Neural progenitor cell (in vitro differentiated cells): ENCODE measurements around the gene YOD1. TPM values are rescaled to one million over a fixed set of nuclear protein-coding genes. Genes with fewer than 3 reads are reported as not detected.

Experiments
- DNase-seq: peaks from one replicate; pipeline ENCODE4 v3.0.0-alpha.2; 2016; ENCODE audit warnings: low spot score
- H2AFZ ChIP-seq: fragments of 200-600 bp; sonication (generic); replicated peaks from 2 replicates; pipeline ENCODE4 v1.6.1; 2016; ENCODE audit warnings: antibody characterized with exemption
- H3F3A ChIP-seq: fragments of 200-600 bp; sonication (generic); 2 replicates; pipeline ENCODE4 v1.6.1; 2016; ENCODE audit warnings: antibody characterized with exemption, low read depth
- H3K27ac ChIP-seq: fragments of 200-600 bp; sonication (generic); 2 replicates; pipeline ENCODE4 v1.5.1; 2016; ENCODE audit warnings: mild to moderate bottlenecking
- H3K27me3 ChIP-seq: fragments of 200-600 bp; sonication (generic); 2 replicates; pipeline ENCODE4 v1.6.1; 2016; ENCODE audit warnings: mild to moderate bottlenecking, moderate library complexity
- H3K36me3 ChIP-seq: fragments of 200-600 bp; sonication (generic); 2 replicates; pipeline ENCODE4 v1.5.1; 2016
- H3K4me1 ChIP-seq: fragments of 200-600 bp; sonication (generic); 2 replicates; pipeline ENCODE4 v1.6.1; 2016; ENCODE audit warnings: mixed run types
- H3K4me2 ChIP-seq: fragments of 200-600 bp; sonication (generic); 2 replicates; pipeline ENCODE4 v1.6.1; 2016
- H3K4me3 ChIP-seq: fragments of 200-600 bp; sonication (generic); 2 replicates; pipeline ENCODE4 v1.5.1; 2016
- H3K79me2 ChIP-seq: fragments of 200-600 bp; sonication (generic); 2 replicates; pipeline ENCODE4 v1.6.1; 2016; ENCODE audit warnings: low read depth
- H3K9ac ChIP-seq: fragments of 200-600 bp; sonication (generic); 2 replicates; pipeline ENCODE4 v1.6.1; 2016
- H3K9me3 ChIP-seq: fragments of 200-600 bp; sonication (generic); 2 replicates; pipeline ENCODE4 v1.5.1; 2016; ENCODE audit warnings: low read depth
- H4K20me1 ChIP-seq: fragments of 200-600 bp; sonication (generic); 2 replicates; pipeline ENCODE4 v1.6.1; 2016; ENCODE audit warnings: low read depth
- H3K27ac Mint-ChIP-seq: 3 replicates; pipeline ENCODE4 v1.8.0; 2021; ENCODE audit warnings: mixed read lengths
- H3K27me3 Mint-ChIP-seq: 2 replicates; pipeline ENCODE4 v1.8.0; 2022; ENCODE audit warnings: low read depth, mild to moderate bottlenecking, inconsistent platforms, moderate library complexity, mixed read lengths; ENCODE audit not compliant: insufficient read depth
- H3K36me3 Mint-ChIP-seq: 3 replicates; pipeline ENCODE4 v1.8.0; 2021; ENCODE audit warnings: mixed read lengths
- H3K4me1 Mint-ChIP-seq: 3 replicates; pipeline ENCODE4 v1.8.0; 2021; ENCODE audit warnings: mixed read lengths
- H3K4me3 Mint-ChIP-seq: 3 replicates; pipeline ENCODE4 v1.8.0; 2021; ENCODE audit warnings: mild to moderate bottlenecking, moderate library complexity, mixed read lengths
- H3K9me3 Mint-ChIP-seq: 3 replicates; pipeline ENCODE4 v1.8.0; 2020; ENCODE audit warnings: mixed read lengths
- EZH2 ChIP-seq: fragments of 200-600 bp; sonication (generic); IDR thresholded peaks from 2 replicates; pipeline ENCODE4 v1.6.1; 2017; ENCODE audit warnings: antibody characterized with exemption, mild to moderate bottlenecking, moderate library complexity
- EZH2phosphoT487 ChIP-seq: fragments of 200-600 bp; sonication (generic); IDR thresholded peaks from 2 replicates; pipeline ENCODE4 v1.6.1; 2017; ENCODE audit warnings: antibody characterized with exemption
- total RNA-seq: library from RNA; depleted of rRNA; stranded (reverse); fragments of >200 nt; gene quantifications from 2 replicates; pipeline ENCODE4 v1.2.3, GENCODE V29; 2015; ENCODE audit warnings: low replicate concordance
- TF ChIP-seq, protein P1 (sequence below): fragments of 200-600 bp; sonication (generic); IDR thresholded peaks from 2 replicates; pipeline ENCODE4 v1.5.1; 2017; ENCODE audit warnings: antibody characterized with exemption, mild to moderate bottlenecking

Gene YOD1
- total RNA-seq, 1 donor from 2014 or later, result 27.0 TPM

DNA sequence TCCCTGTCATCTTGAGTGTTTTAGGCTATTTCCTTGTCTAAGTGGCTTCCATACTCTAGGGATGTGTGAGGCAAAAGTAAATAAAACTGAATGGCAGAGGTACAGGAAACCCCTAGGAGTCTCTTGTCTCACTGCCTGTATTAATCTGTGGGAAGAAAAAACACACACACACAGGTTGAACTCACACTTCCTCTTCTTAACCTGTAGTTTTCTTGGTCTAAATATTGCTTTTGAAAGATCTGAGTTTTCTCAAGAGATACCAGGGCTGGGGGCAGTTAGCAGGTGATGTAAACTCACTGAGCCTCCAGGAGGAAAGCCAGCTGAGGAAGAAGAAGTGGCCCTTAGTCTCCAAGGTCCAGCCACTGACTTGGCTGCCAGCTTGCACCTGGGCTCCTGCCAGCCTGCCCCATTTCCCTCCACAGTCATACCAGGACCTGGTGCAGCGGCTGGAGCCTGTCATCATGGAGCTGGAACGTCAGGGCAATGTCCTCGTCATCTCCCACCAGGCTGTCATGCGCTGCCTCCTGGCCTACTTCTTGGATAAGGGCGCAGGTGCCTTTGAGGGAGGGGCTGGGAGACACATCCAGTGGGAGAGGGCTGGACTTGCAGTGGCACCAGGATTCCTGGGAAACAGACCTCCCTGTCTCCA is 19.0 kb upstream of the YOD1 start:
- peaks cover 1% of the 10 kb centered on the region for H3K36me3 Mint-ChIP-seq
- TF ChIP-seq EZH2phosphoT487 (no peak), EZH2 (no peak)
- TF ChIP-seq, protein P1, sequence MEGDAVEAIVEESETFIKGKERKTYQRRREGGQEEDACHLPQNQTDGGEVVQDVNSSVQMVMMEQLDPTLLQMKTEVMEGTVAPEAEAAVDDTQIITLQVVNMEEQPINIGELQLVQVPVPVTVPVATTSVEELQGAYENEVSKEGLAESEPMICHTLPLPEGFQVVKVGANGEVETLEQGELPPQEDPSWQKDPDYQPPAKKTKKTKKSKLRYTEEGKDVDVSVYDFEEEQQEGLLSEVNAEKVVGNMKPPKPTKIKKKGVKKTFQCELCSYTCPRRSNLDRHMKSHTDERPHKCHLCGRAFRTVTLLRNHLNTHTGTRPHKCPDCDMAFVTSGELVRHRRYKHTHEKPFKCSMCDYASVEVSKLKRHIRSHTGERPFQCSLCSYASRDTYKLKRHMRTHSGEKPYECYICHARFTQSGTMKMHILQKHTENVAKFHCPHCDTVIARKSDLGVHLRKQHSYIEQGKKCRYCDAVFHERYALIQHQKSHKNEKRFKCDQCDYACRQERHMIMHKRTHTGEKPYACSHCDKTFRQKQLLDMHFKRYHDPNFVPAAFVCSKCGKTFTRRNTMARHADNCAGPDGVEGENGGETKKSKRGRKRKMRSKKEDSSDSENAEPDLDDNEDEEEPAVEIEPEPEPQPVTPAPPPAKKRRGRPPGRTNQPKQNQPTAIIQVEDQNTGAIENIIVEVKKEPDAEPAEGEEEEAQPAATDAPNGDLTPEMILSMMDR, result no peak

DNA sequence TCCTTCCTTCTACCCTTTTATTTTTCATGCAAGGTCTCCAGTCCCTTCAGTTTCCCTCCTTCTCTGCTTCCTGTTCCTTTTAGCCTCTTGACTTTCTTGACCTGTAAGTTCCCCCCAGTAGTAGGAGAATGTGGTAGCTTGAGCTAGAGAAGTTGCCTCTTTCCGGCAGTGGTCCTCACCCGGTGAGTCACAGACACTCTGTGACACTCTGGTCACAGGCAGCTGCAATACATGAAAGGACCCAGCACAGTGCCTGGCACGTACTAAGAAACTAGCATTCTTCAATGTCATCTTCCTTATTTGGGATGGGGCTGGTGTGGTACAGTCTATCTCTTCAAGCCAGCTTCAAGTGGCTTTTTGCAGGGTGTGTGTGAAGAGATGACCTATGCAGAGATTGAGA is 18.1 kb upstream of the YOD1 start:
- Histone ChIP-seq H3K27me3 (no peaks in the 10 kb centered on the region), H3K9ac (no peak overlapping the region), H3K4me2 (no peak overlapping the region), H2AFZ (no peak overlapping the region), H3K79me2 (no peaks in the 10 kb centered on the region), H3K9me3 (no peaks in the 10 kb centered on the region), H3K27ac (no peak overlapping the region), H4K20me1 (no peaks in the 10 kb centered on the region), H3K4me3 (no peak overlapping the region), H3F3A (no peaks in the 10 kb centered on the region), H3K4me1 (no peaks in the 10 kb centered on the region), H3K36me3 (no peaks in the 10 kb centered on the region)
- DNase-seq, result no peak
- Mint-ChIP-seq H3K4me1 (no peaks in the 10 kb centered on the region), H3K27me3 (no peaks in the 10 kb centered on the region), H3K4me3 (no peak overlapping the region), H3K9me3 (no peaks in the 10 kb centered on the region), H3K27ac (peak overlapping the region; percentile 38), H3K36me3 (peaks cover 1% of the 10 kb centered on the region)
- TF ChIP-seq EZH2, result no peak

More for the DNA sequence above, 19.0 kb upstream of the YOD1 start:
- Histone ChIP-seq H3K36me3 (no peaks in the 10 kb centered on the region), H3K4me3 (no peak overlapping the region), H3K4me2 (no peak overlapping the region), H3K27me3 (no peaks in the 10 kb centered on the region), H3K4me1 (no peaks in the 10 kb centered on the region), H4K20me1 (no peaks in the 10 kb centered on the region), H3F3A (no peaks in the 10 kb centered on the region), H3K27ac (no peak overlapping the region), H3K9ac (no peak overlapping the region), H3K9me3 (no peaks in the 10 kb centered on the region), H3K79me2 (no peaks in the 10 kb centered on the region), H2AFZ (no peak overlapping the region)
- DNase-seq, result no peak
- Mint-ChIP-seq H3K4me3 (no peak overlapping the region), H3K27me3 (no peaks in the 10 kb centered on the region), H3K4me1 (no peaks in the 10 kb centered on the region), H3K27ac (no peak overlapping the region), H3K9me3 (no peaks in the 10 kb centered on the region)

DNA sequence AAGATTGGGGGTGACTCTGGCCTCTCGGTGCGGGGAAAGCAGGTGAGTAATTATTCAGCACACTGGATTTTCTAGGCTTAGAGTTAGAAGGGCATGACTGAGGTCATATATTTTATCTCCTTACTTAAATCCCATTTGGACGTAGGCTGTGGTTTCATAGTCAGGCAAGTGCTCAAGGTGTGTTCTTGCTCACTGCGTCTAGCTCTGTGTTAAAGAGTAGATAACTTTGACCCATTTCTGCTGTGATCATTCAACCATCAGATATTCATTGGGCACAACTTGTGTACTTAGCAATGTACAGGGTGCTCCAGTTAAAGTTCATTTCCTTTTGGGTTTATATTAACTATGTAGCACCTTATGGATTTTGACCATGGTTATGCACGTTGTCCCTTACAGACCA is 16.7 kb upstream of the YOD1 start:
- Histone ChIP-seq H3K9me3 (no peaks in the 10 kb centered on the region), H4K20me1 (no peaks in the 10 kb centered on the region), H3K4me1 (no peaks in the 10 kb centered on the region), H3K27me3 (no peaks in the 10 kb centered on the region), H3K36me3 (no peaks in the 10 kb centered on the region), H3K4me2 (no peak overlapping the region), H3K9ac (no peak overlapping the region), H3K79me2 (no peaks in the 10 kb centered on the region), H3K27ac (no peak overlapping the region), H3K4me3 (no peak overlapping the region), H3F3A (no peaks in the 10 kb centered on the region), H2AFZ (no peak overlapping the region)
- TF ChIP-seq, protein P1, result no peak
- TF ChIP-seq EZH2, result no peak
- no peak for TF ChIP-seq EZH2phosphoT487
- no peak overlapping the region for H3K27ac Mint-ChIP-seq
- H3K4me1 Mint-ChIP-seq, result no peaks in the 10 kb centered on the region
- no peaks in the 10 kb centered on the region for H3K9me3 Mint-ChIP-seq
- H3K36me3 Mint-ChIP-seq, result peaks cover 2% of the 10 kb centered on the region
- DNase-seq, result no peak
- no peaks in the 10 kb centered on the region for H3K27me3 Mint-ChIP-seq
- no peak overlapping the region for H3K4me3 Mint-ChIP-seq

DNA sequence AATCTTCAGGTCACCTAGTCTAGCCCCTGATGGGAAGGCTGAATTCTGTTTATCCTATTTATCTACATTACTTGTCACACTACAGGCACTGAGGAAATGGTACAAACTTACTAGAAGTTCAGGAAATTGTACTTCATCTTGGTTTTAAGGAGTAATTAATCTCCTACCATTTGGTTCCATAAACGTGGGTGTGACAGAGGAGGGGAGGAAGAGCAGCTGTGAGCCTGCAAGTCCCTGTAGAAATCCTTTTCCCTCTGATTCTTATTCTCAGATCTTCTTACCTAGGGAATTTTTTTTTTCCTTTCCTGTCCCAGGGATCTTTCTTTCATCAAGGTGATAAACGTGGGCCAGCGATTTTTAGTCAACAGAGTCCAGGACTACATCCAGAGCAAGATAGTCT is 16.2 kb upstream of the YOD1 start:
- no peak overlapping the region for H3K9ac ChIP-seq
- no peaks in the 10 kb centered on the region for H3K36me3 ChIP-seq
- Mint-ChIP-seq H3K36me3 (peaks cover 2% of the 10 kb centered on the region), H3K9me3 (no peaks in the 10 kb centered on the region), H3K27ac (no peak overlapping the region), H3K4me1 (no peaks in the 10 kb centered on the region), H3K27me3 (no peaks in the 10 kb centered on the region), H3K4me3 (no peak overlapping the region)
- H4K20me1 ChIP-seq, result no peaks in the 10 kb centered on the region
- no peaks in the 10 kb centered on the region for H3F3A ChIP-seq
- no peaks in the 10 kb centered on the region for H3K79me2 ChIP-seq
- no peaks in the 10 kb centered on the region for H3K27me3 ChIP-seq
- no peak overlapping the region for H3K4me3 ChIP-seq
- no peak overlapping the region for H3K27ac ChIP-seq
- H2AFZ ChIP-seq, result no peak overlapping the region
- no peaks in the 10 kb centered on the region for H3K4me1 ChIP-seq
- TF ChIP-seq, protein P1, result no peak
- no peak for TF ChIP-seq EZH2phosphoT487
- no peak for TF ChIP-seq EZH2
- no peaks in the 10 kb centered on the region for H3K9me3 ChIP-seq
- DNase-seq, result no peak
- no peak overlapping the region for H3K4me2 ChIP-seq
